Middle frontal gyrus (tissue), 1 donor: ENCODE measurements around the gene RTN4R.
"Not testable (repeated sequence)": the region's sequence is repeated elsewhere in the genome, so short reads cannot be mapped to it uniquely, and the experiment has no call there.

ENCODE experiments used
- DNase-seq: peaks from one replicate; pipeline ENCODE4 v3.0.0-alpha.2; 2015; ENCODE audit warnings: low spot score; ENCODE audit errors: extremely low spot score

The RTN4R gene

DNA sequence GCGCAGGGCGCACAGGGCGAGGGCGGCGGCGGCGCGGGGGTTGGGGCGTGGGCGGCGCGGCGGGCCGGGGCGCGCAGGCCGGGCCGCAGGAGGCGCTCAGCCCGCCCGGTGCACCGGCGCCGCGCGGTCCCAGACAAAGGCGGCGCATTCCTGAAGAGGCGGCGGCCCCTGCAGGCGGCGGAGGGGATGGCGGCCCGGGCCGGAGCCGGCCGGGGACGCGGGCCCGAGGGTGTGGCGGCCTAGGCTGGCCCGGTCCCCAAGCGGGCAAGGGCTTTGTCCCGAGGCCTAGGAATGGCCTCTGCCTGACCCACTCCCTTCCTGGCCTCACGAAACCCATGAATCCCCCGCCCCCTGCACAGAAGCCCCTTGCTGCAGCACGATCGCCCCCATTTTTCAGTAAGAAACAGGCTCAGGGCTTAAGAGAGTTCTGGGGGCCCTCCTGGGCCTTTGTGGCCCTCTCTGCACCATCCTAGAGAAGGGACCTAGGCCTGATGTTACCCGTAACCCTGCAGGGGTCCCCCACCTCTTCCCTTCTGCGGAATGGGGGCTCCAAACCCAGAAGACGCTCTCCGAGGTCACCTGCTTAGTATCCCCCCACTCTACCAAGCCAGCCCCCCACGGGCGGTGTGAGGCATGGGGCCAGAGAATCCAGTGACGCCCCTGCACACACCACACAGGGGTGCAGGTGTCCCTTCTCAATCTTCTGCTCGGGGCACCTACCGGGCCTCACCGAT, at the start of gene RTN4R:
TSS of gene RTN4R (minus strand) at position 40 of the 734 bp plus-strand sequence. CDS start 226 bp downstream, outside the sequence.
- DNase-seq, result no peak

GRCh38 chr22:20317402-20318042, 49.4 kb upstream of the RTN4R start:
- DNase-seq, result not testable (repeated sequence)

GRCh38 chr22:20316844-20317401, 48.8 kb upstream of the RTN4R start:
- DNase-seq, result no peak

GRCh38 chr22:20316217-20316843, 48.2 kb upstream of the RTN4R start:
- no peak for DNase-seq

- DNase-seq, result no peak
Measured at GRCh38 chr22:20315337-20316216, 47.5 kb upstream of the RTN4R start.

GRCh38 chr22:20314741-20315336, 46.7 kb upstream of the RTN4R start:
- not testable (repeated sequence) for DNase-seq

DNA sequence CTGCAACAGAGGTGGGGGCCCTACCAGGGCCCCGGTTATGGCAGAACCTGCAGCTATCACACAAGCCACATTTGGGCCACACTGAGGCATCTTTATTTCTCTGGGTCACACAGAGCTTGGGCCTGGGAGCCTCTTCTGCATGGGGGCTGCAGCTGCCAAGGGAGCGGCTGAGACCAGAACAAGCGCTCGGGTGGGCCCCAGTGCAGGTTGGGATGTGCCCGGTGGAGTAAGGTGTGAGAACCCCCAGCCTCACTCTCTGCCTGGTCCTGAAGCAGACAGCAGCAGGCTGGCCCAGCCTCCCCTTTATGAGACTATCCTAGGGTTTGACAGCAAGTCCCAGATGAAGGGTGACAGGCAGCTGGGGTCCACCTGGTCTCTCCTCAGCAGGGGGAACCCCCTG, 46.1 kb upstream of the RTN4R start:
- DNase-seq, result not testable (repeated sequence)

DNA sequence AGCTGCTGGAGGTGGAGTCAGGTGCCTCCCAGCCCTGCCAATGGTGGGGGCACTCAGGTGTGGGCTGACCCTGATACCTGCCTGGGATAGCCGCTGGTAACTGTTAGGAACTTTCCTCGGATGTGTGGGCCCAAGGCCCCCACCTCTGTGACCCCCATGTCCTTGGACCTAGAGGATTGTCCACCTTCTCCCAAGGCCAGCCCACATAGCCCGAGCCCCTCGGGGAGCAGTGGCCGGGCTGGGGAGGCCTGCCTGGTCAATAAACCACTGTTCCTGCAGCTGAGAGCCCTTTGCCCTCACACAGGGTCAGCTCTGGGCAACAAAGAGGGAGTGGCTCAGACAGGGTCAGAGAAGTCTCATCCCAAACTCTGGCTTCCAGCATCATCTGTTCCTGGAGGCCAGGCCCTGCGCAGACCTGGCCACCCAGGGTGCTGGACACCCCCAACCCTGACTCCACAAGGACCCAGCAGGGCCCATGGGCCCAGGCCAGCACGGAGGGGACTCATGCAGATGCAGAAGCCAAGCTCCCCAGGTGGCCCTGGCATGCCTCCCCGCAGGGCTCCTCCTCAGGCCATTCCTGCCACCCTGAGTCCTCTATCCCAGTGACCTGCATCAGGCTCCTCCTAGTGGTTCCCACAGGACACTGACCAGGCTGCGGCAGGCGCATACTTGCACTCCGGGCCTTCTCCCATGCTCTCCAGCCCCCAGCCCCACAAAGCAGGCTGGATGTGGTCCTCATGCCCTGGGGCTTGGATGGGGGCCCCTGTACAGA, 45.4 kb upstream of the RTN4R start:
- not testable (repeated sequence) for DNase-seq

DNA sequence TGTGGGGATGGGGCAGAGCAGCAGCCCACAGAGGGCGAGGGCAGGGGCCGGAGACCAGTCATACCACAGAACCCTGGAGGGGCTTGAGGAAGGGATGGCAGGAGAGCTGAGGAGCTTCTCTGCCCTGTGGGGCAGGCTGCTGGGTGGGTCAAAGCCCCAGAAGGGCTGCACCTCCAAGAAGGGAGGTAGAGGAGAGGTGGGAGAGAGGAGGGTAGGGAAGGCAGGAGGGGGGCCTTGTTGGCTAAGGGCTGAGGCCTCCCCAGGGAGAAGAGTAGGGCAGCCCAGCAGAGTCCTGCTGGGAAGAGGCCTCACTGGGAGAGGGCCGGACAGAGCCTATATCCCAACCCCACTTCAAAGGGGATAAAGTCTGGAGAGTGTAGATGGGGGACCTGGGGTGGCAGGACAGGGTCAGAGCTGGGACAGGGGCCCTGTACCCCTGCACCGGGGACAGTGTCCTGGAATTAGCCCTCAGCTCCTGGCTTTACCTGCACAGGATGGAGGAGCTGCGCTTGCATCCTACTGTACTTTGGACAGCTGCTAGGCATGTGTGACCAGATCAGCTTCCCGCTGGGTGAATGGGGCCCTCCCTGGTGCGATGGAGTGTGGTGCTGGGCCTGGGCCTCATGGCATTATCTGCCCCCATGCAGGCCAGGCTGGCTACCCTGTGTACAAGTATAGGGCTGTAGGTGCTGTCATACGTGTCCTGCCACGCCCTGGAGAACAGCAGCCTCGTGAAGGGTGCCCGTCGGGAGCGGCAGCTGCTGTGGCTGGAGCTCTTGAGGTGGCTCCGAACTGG, 44.5 kb upstream of the RTN4R start:
- no peak for DNase-seq

GRCh38 chr22:20311249-20312062, 43.3 kb upstream of the RTN4R start:
- DNase-seq, result not testable (repeated sequence)

DNA sequence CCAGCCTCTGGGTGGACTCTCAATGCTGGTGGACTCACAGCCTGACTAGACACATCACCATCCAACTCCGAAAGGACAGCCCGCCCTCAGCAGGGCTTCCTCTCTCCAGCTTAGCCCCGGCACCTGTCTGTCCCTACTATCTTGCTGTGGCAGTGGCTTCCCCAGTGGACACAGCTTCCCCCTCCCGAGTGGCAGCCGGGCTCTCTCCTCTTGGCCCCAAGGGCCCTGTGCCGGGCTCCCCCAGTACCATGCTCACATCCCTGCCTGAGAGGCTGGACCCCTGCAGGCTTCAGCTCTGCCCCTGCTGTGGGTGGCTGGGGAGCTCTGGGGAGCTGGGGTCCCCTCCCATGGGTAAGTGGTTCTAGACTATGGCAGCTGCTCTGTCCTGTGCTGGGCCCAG, 42.7 kb upstream of the RTN4R start:
- not testable (repeated sequence) for DNase-seq

GRCh38 chr22:20310180-20310579, 42.1 kb upstream of the RTN4R start:
- not testable (repeated sequence) for DNase-seq

DNA sequence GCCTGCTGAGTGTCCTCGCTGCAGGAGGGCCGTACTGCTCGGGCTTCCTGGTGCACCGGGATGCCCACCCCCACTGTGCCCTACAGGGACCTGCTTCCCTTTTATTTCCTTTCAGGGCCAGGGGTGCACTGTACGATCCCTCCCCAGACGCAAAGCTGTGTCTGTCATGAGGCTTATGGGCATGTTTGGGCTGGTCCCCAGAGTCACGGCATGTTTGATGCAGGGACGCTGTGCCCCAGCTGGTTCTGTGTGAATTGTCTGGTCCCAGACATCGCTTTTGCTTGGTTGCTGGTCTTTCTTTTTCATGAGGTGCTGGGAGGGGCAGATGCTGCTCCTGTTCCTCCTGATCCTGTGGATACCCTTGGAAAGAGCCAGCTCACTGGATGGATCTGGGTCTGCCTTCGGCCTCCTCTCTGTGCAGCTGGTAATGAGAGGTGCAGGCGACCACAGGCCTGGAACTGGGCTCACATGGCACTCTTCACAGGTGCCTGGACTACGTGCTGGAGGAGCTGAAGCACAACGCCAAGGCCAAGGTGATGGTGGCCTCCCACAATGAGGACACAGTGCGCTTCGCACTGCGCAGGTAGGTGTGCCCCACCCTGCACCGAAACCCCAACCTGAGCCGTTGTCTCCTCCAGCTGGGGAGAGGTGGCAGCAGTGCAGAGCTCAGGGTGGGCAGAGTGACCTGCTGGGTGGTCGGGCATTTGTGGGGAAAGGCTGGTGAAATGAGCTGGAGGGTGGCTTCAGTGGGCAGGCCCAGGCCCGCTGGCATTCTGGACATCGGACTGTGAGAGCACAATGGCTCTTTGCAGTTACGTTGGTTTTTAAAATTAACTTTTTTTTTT, 40.9 kb upstream of the RTN4R start:
- not testable (repeated sequence) for DNase-seq

GRCh38 chr22:20307448-20308447, 39.6 kb upstream of the RTN4R start:
- DNase-seq, result not testable (repeated sequence)

DNA sequence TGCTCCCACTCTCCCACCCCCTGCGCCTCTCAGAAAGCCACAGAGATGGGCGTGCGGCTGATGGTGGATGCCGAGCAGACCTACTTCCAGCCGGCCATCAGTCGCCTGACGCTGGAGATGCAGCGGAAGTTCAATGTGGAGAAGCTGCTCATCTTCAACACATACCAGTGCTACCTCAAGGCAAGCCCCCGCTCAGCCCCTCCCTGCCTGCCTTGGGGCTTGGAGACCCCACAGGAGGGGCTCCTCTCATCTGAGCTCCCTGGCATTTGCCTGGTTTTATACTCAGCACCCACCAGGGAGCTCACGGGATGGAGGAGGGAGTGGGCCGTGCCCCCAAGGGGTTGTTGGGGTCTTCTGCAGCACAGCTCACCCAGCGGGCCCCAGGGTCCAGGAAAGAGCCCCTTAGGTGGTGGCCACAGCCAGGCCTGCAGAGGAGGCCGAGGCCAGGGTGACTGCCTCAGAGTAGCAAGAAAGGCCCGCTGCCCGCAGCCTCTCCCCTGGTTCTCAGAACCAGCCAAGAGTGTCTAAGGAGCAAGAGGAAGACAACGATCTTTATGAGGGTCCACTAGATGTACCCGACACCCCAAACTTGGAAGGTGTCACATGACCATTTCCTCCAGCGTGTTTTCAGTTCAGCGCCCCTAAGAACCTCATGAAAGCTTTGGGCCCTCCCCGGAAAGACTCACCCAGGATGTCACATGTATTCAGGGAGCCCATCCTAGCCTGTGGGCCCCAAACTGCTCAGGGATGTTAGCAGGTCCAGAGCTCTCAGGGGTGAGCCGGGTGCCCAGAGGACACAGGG, 38.7 kb upstream of the RTN4R start:
- DNase-seq, result not testable (repeated sequence)
